CD4-positive, alpha-beta T cell treated with Interleukin-10 for 1 hour (primary cell): ENCODE results near the gene EHMT2.
A peak's percentile ranks its signal among the peaks of the same experiment; 100 is the strongest.
"Not testable (repeated sequence)": the region's sequence is repeated elsewhere in the genome, so short reads cannot be mapped to it uniquely, and the experiment has no call there.

Source experiments
- DNase-seq: peaks from one replicate; pipeline ENCODE4 v3.0.0-alpha.2; 2020

The EHMT2 gene

GRCh38 chr6:31911826-31912585 is 14.5 kb upstream of the EHMT2 start:
- no peak for DNase-seq

GRCh38 chr6:31909298-31909697 is 11.8 kb upstream of the EHMT2 start:
- not testable (repeated sequence) for DNase-seq

- DNase-seq: no peak
These were observed 11.3 kb upstream of the EHMT2 start for GRCh38 chr6:31908791-31909190.

GRCh38 chr6:31908255-31908654 is 10.8 kb upstream of the EHMT2 start:
- not testable (repeated sequence) for DNase-seq

- no peak for DNase-seq
These were observed 9.8 kb upstream of the EHMT2 start for GRCh38 chr6:31907158-31907813.

- not testable (repeated sequence) for DNase-seq
These were observed 9.2 kb upstream of the EHMT2 start for GRCh38 chr6:31906727-31907126.

- DNase-seq: no peak
These were observed 8.6 kb upstream of the EHMT2 start for GRCh38 chr6:31906122-31906521.

GRCh38 chr6:31905041-31905440 is 7.5 kb upstream of the EHMT2 start:
- no peak for DNase-seq

- no peak for DNase-seq
These were observed 6.5 kb upstream of the EHMT2 start for GRCh38 chr6:31903957-31904356.

- DNase-seq: peak; percentile 91
These were observed 4.6 kb upstream of the EHMT2 start, which contains the start of gene ZBTB12 for GRCh38 chr6:31901953-31902643. ZBTB12 (minus strand) TSS chr6:31902086; CDS start chr6:31901305, 781 bp downstream.

GRCh38 chr6:31901415-31901952 is 4.0 kb upstream of the EHMT2 start:
- peak; percentile 67 for DNase-seq

- no peak for DNase-seq
These were observed 3.5 kb upstream of the EHMT2 start for GRCh38 chr6:31900917-31901414.

- peak; percentile 27 for DNase-seq
These were observed 2.6 kb upstream of the EHMT2 start for GRCh38 chr6:31899882-31900722.

GRCh38 chr6:31899215-31899614 is 1.7 kb upstream of the EHMT2 start:
- no peak for DNase-seq

GRCh38 chr6:31898383-31899011 is 999 bp upstream of the EHMT2 start:
- DNase-seq: peak; percentile 69

GRCh38 chr6:31896856-31897611 is 464 bp downstream of the EHMT2 start:
- peak; percentile 12 for DNase-seq

- DNase-seq: no peak
These were observed 1.0 kb downstream of the EHMT2 start for GRCh38 chr6:31896493-31896855.

- DNase-seq: no peak
These were observed 4.7 kb downstream of the EHMT2 start for GRCh38 chr6:31892821-31893220.

GRCh38 chr6:31889331-31889972 is 8.0 kb downstream of the EHMT2 start:
- no peak for DNase-seq
